Measurements from ENCODE around the gene SPIN1.

The SPIN1 gene

GRCh38 chr9:88436379-88436778 is 48.1 kb downstream of the SPIN1 start:
- DNase-seq, result no peak

- no peak for DNase-seq
Measured at GRCh38 chr9:88437210-88438146, 49.2 kb downstream of the SPIN1 start.

GRCh38 chr9:88438811-88439210 is 50.6 kb downstream of the SPIN1 start:
- DNase-seq, result no peak

GRCh38 chr9:88441301-88442007 is 53.2 kb downstream of the SPIN1 start:
- no peak for DNase-seq

- DNase-seq, result no peak
Measured at GRCh38 chr9:88443480-88444113, 55.4 kb downstream of the SPIN1 start.

- DNase-seq, result no peak
Measured at GRCh38 chr9:88446728-88447127, 58.5 kb downstream of the SPIN1 start.

- DNase-seq, result no peak
Measured at GRCh38 chr9:88447431-88447830, 59.2 kb downstream of the SPIN1 start.

- DNase-seq, result no peak
Measured at GRCh38 chr9:88451160-88451559, 62.9 kb downstream of the SPIN1 start.

- no peak for DNase-seq
Measured at GRCh38 chr9:88458716-88459465, 70.6 kb downstream of the SPIN1 start.

- peak in 1 of 5 donors; percentile 5 for DNase-seq
Measured at GRCh38 chr9:88460587-88461332, 72.5 kb downstream of the SPIN1 start.

- DNase-seq, result no peak
Measured at GRCh38 chr9:88462191-88462590, 73.9 kb downstream of the SPIN1 start.

GRCh38 chr9:88464851-88465250 is 76.6 kb downstream of the SPIN1 start:
- DNase-seq, result no peak

- no peak for DNase-seq
Measured at GRCh38 chr9:88468226-88468625, 80.0 kb downstream of the SPIN1 start.

- DNase-seq, result peak in 1 of 5 donors; percentile 35
Measured at GRCh38 chr9:88476491-88477271, 88.4 kb downstream of the SPIN1 start.

- DNase-seq, result peak in 1 of 5 donors; percentile 77
Measured at GRCh38 chr9:88477300-88477751, 89.1 kb downstream of the SPIN1 start.

GRCh38 chr9:88478246-88478645 is 90.0 kb downstream of the SPIN1 start:
- no peak for DNase-seq

GRCh38 chr9:88481933-88482332 is 93.7 kb downstream of the SPIN1 start:
- no peak for DNase-seq

- DNase-seq, result no peak
Measured at GRCh38 chr9:88488166-88488565, 99.9 kb downstream of the SPIN1 start.

GRCh38 chr9:88494983-88495721 is 106.9 kb downstream of the SPIN1 start:
- DNase-seq, result no peak

GRCh38 chr9:88497224-88497623 is 109.0 kb downstream of the SPIN1 start:
- no peak for DNase-seq
